ENCODE results near the gene ZNF138.

The ZNF138 gene

DNA sequence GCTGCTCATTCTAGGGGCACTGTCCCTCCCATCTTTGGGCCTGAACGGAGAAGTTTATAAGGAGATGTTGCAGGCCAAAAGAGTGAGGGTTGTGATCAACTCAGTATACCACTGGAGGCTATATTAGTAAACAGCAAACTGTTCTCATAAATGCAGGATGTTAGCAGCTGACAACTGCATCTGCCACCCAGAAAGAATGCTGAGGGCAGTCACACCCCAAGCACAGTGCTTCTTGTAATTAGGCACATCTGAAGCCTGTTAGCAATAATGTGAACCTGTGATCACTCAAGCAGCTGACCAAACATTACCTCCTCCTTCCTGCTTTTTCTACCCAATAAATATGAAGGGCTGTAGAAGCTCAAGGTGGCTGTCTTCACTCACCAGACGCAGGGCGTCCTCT lies 38.4 kb upstream of the ZNF138 start:
- no peak overlapping the region for H3K4ac ChIP-seq (ENCODE audit: low read length)
- no peak overlapping the region for H2BK15ac ChIP-seq (ENCODE audit: low read length)
- no CpG with 5 or more reads among the region's 3 CpGs for WGBS, 2 donors (ENCODE audit: extremely low coverage in 2 of 2, insufficient read length in 2 of 2, insufficient replicate concordance in 1 of 2)
- no peak overlapping the region for H2BK5ac ChIP-seq (ENCODE audit: low read length)
- no peak for DNase-seq (ENCODE audit: low spot score)
- no peaks in the 10 kb centered on the region for H3K36me3 ChIP-seq (replicated peaks in 1 of 2; ENCODE audit: control insufficient read depth in 2 of 2, insufficient read depth in 2 of 2, low read length in 2 of 2)
- no peak overlapping the region for H4K91ac ChIP-seq (ENCODE audit: low read depth, low read length, poor library complexity)
- H3K27ac ChIP-seq (replicated peaks; ENCODE audit: low read length): no peak overlapping the region
- H2BK120ac ChIP-seq (ENCODE audit: low read depth, low read length): no peak overlapping the region
- H2AK5ac ChIP-seq (ENCODE audit: low read depth, low read length): no peak overlapping the region
- peaks cover 0 to 9% of the 10 kb centered on the region in 2 donors for H3K9me3 ChIP-seq (replicated peaks in 1 of 2; ENCODE audit: control insufficient read depth in 2 of 2, insufficient read depth in 1 of 2, low read depth in 1 of 2, low read length in 2 of 2)
- H3K27me3 ChIP-seq (ENCODE audit: control insufficient read depth in 3 of 3, insufficient read depth in 3 of 3, low read depth in 1 of 3, low read length in 3 of 3): no peaks in the 10 kb centered on the region
- H2BK12ac ChIP-seq (ENCODE audit: low read length): no peak overlapping the region
- no peaks in the 10 kb centered on the region for H3K79me1 ChIP-seq (ENCODE audit: low read depth, low read length)
- H3K14ac ChIP-seq (ENCODE audit: low read length): no peak overlapping the region
- H3K23ac ChIP-seq (ENCODE audit: low read depth, low read length, poor library complexity): no peak overlapping the region
- H3K4me1 ChIP-seq (ENCODE audit: control insufficient read depth in 2 of 2, insufficient read depth in 1 of 2, low read depth in 1 of 2, low read length in 2 of 2): no peaks in the 10 kb centered on the region
- H3K9ac ChIP-seq (ENCODE audit: low read depth, low read length, poor library complexity): no peak overlapping the region
- H3K4me3 ChIP-seq (ENCODE audit: low read length in 2 of 2): no peak overlapping the region
- no peak overlapping the region for H3K18ac ChIP-seq (ENCODE audit: low read length)
- no peak overlapping the region for H2AFZ ChIP-seq (ENCODE audit: low read length)
- H4K8ac ChIP-seq (ENCODE audit: low read depth, low read length): no peak overlapping the region
- no peak overlapping the region for H3K4me2 ChIP-seq (ENCODE audit: insufficient read depth, low read length, poor library complexity, severe bottlenecking)

DNA sequence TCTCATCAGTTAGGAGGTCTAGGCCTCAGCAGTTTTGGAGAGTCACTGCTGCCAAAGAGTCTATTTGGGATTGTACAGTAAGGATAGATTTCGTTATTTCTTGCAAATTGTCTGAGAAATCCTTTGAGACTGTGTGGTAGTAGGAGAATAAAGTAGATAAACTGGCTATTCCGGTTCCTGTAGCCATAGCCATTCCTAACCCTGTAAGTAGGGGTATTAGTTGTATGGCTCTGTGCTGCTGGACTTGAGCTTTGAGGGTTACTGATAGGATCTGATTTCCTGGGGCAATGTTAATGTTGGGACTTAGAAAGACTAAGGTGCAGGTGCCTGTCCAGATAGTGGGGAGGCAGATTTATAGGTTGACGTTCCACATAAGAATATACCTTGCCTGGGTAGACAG lies 36.1 kb upstream of the ZNF138 start:
- H3K27me3 ChIP-seq (ENCODE audit: control insufficient read depth in 3 of 3, insufficient read depth in 3 of 3, low read depth in 1 of 3, low read length in 3 of 3): no peaks in the 10 kb centered on the region
- H3K14ac ChIP-seq (ENCODE audit: low read length): no peak overlapping the region
- no peak for DNase-seq (ENCODE audit: low spot score)
- no peak overlapping the region for H2BK120ac ChIP-seq (ENCODE audit: low read depth, low read length)
- no peak overlapping the region for H2BK15ac ChIP-seq (ENCODE audit: low read length)
- H3K27ac ChIP-seq (replicated peaks; ENCODE audit: low read length): no peak overlapping the region
- no peak overlapping the region for H2AFZ ChIP-seq (ENCODE audit: low read length)
- no peak overlapping the region for H3K4me3 ChIP-seq (ENCODE audit: low read length in 2 of 2)
- H3K4me1 ChIP-seq (ENCODE audit: control insufficient read depth in 2 of 2, insufficient read depth in 1 of 2, low read depth in 1 of 2, low read length in 2 of 2): no peaks in the 10 kb centered on the region
- H3K9me3 ChIP-seq (replicated peaks in 1 of 2; ENCODE audit: control insufficient read depth in 2 of 2, insufficient read depth in 1 of 2, low read depth in 1 of 2, low read length in 2 of 2): peaks cover 0 to 3% of the 10 kb centered on the region in 2 donors
- no peak overlapping the region for H3K18ac ChIP-seq (ENCODE audit: low read length)
- no peak overlapping the region for H2AK5ac ChIP-seq (ENCODE audit: low read depth, low read length)
- H3K4ac ChIP-seq (ENCODE audit: low read length): no peak overlapping the region
- H3K9ac ChIP-seq (ENCODE audit: low read depth, low read length, poor library complexity): no peak overlapping the region
- H3K79me1 ChIP-seq (ENCODE audit: low read depth, low read length): no peaks in the 10 kb centered on the region
- H3K23ac ChIP-seq (ENCODE audit: low read depth, low read length, poor library complexity): no peak overlapping the region
- H4K91ac ChIP-seq (ENCODE audit: low read depth, low read length, poor library complexity): no peak overlapping the region
- H3K36me3 ChIP-seq (replicated peaks in 1 of 2; ENCODE audit: control insufficient read depth in 2 of 2, insufficient read depth in 2 of 2, low read length in 2 of 2): no peaks in the 10 kb centered on the region
- H2BK12ac ChIP-seq (ENCODE audit: low read length): no peak overlapping the region
- no CpG with 5 or more reads among the region's 3 CpGs for WGBS, 2 donors (ENCODE audit: extremely low coverage in 2 of 2, insufficient read length in 2 of 2, insufficient replicate concordance in 1 of 2)
- H2BK5ac ChIP-seq (ENCODE audit: low read length): no peak overlapping the region
- no peak overlapping the region for H4K8ac ChIP-seq (ENCODE audit: low read depth, low read length)
- H3K4me2 ChIP-seq (ENCODE audit: insufficient read depth, low read length, poor library complexity, severe bottlenecking): no peak overlapping the region

DNA sequence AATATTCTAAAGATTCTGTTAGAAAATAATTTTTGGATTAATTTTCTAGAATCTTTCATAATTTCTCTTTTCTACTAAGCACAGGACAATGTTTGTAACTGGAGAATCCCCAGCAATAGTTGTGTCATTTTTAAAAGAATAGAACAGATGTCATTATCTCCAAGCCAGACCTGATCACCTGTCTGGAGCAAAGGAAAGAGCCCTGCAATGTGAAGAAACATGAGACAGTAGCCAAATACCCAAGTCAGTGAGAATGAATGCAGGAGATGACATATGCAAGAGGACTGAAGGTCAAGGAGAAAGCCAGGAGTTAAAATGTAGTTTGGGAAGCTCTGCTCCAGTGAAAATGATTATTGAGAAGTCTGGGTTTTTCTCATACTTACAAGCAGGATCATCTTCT lies 25.4 kb upstream of the ZNF138 start:
- Histone ChIP-seq H3K14ac (ENCODE audit: low read length) (no peak overlapping the region), H2AFZ (ENCODE audit: low read length) (no peak overlapping the region), H3K4me2 (ENCODE audit: insufficient read depth, low read length, poor library complexity, severe bottlenecking) (no peak overlapping the region)

DNA sequence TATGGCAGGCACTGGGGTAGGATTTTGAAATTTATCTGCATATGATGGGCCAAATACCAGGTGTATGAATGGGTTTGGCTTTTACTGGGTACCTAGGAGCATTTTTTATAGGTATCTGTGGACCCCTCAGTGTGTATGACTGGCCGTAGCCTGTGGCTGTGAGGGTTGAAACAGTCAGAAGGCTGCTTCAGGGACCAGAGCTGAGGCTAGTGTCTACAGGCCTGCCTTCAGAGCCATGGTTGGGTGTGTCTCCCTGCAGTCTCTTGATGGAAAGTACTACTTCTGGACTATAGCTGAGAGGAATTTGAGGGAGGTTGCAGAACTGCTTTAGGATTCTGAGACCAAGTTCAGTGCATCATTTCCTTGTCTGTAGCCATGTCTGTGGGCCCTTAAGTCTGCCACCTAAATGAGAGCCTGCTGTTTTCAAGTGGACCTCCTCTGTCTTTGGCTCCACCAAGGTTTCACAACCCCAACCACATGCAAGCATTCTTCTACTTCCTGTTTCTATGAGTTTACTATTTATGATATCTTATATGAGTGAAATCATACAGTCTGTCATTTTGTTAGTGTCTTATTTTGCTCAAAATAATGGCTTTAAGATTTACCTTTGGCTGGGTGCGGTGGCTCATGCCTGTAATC lies 19.9 kb upstream of the ZNF138 start:
- WGBS, 2 donors (ENCODE audit: extremely low coverage in 2 of 2, insufficient read length in 2 of 2, insufficient replicate concordance in 1 of 2): no CpG with 5 or more reads among the region's 2 CpGs
- Histone ChIP-seq H3K36me3 (replicated peaks in 1 of 2; ENCODE audit: control insufficient read depth in 2 of 2, insufficient read depth in 2 of 2, low read length in 2 of 2) (no peaks in the 10 kb centered on the region), H3K9ac (ENCODE audit: low read depth, low read length, poor library complexity) (no peak overlapping the region), H4K91ac (ENCODE audit: low read depth, low read length, poor library complexity) (no peak overlapping the region), H2AK5ac (ENCODE audit: low read depth, low read length) (no peak overlapping the region), H3K18ac (ENCODE audit: low read length) (no peak overlapping the region), H3K4me2 (ENCODE audit: insufficient read depth, low read length, poor library complexity, severe bottlenecking) (no peak overlapping the region), H4K8ac (ENCODE audit: low read depth, low read length) (no peak overlapping the region), H2BK12ac (ENCODE audit: low read length) (no peak overlapping the region), H3K4me3 (ENCODE audit: low read length in 2 of 2) (no peak overlapping the region), H2BK15ac (ENCODE audit: low read length) (no peak overlapping the region), H2AFZ (ENCODE audit: low read length) (no peak overlapping the region), H3K4me1 (ENCODE audit: control insufficient read depth in 2 of 2, insufficient read depth in 1 of 2, low read depth in 1 of 2, low read length in 2 of 2) (no peaks in the 10 kb centered on the region), H3K27me3 (ENCODE audit: control insufficient read depth in 3 of 3, insufficient read depth in 3 of 3, low read depth in 1 of 3, low read length in 3 of 3) (no peaks in the 10 kb centered on the region), H3K23ac (ENCODE audit: low read depth, low read length, poor library complexity) (no peak overlapping the region), H3K4ac (ENCODE audit: low read length) (no peak overlapping the region), H2BK5ac (ENCODE audit: low read length) (no peak overlapping the region), H2BK120ac (ENCODE audit: low read depth, low read length) (no peak overlapping the region), H3K14ac (ENCODE audit: low read length) (no peak overlapping the region), H3K79me1 (ENCODE audit: low read depth, low read length) (no peaks in the 10 kb centered on the region), H3K9me3 (replicated peaks in 1 of 2; ENCODE audit: control insufficient read depth in 2 of 2, insufficient read depth in 1 of 2, low read depth in 1 of 2, low read length in 2 of 2) (peaks cover 0 to 5% of the 10 kb centered on the region in 2 donors), H3K27ac (replicated peaks; ENCODE audit: low read length) (no peak overlapping the region)
- no peak for DNase-seq (ENCODE audit: low spot score)

More for the DNA sequence above, 25.4 kb upstream of the ZNF138 start:
- peaks cover 0 to 8% of the 10 kb centered on the region in 2 donors for H3K9me3 ChIP-seq (replicated peaks in 1 of 2; ENCODE audit: control insufficient read depth in 2 of 2, insufficient read depth in 1 of 2, low read depth in 1 of 2, low read length in 2 of 2)
- H3K36me3 ChIP-seq (replicated peaks in 1 of 2; ENCODE audit: control insufficient read depth in 2 of 2, insufficient read depth in 2 of 2, low read length in 2 of 2): no peaks in the 10 kb centered on the region
- no peak overlapping the region for H2AK5ac ChIP-seq (ENCODE audit: low read depth, low read length)
- H3K23ac ChIP-seq (ENCODE audit: low read depth, low read length, poor library complexity): no peak overlapping the region
- H4K91ac ChIP-seq (ENCODE audit: low read depth, low read length, poor library complexity): no peak overlapping the region
- no peak overlapping the region for H3K4ac ChIP-seq (ENCODE audit: low read length)
- H3K9ac ChIP-seq (ENCODE audit: low read depth, low read length, poor library complexity): no peak overlapping the region
- no peaks in the 10 kb centered on the region for H3K79me1 ChIP-seq (ENCODE audit: low read depth, low read length)
- no peak overlapping the region for H3K27ac ChIP-seq (replicated peaks; ENCODE audit: low read length)
- no peak overlapping the region for H2BK5ac ChIP-seq (ENCODE audit: low read length)
- H2BK12ac ChIP-seq (ENCODE audit: low read length): no peak overlapping the region
- H2BK15ac ChIP-seq (ENCODE audit: low read length): no peak overlapping the region
- no peak for DNase-seq (ENCODE audit: low spot score)
- H2BK120ac ChIP-seq (ENCODE audit: low read depth, low read length): no peak overlapping the region
- no peak overlapping the region for H3K4me3 ChIP-seq (ENCODE audit: low read length in 2 of 2)
- no peaks in the 10 kb centered on the region for H3K27me3 ChIP-seq (ENCODE audit: control insufficient read depth in 3 of 3, insufficient read depth in 3 of 3, low read depth in 1 of 3, low read length in 3 of 3)
- no peaks in the 10 kb centered on the region for H3K4me1 ChIP-seq (ENCODE audit: control insufficient read depth in 2 of 2, insufficient read depth in 1 of 2, low read depth in 1 of 2, low read length in 2 of 2)
- H4K8ac ChIP-seq (ENCODE audit: low read depth, low read length): no peak overlapping the region
- no peak overlapping the region for H3K18ac ChIP-seq (ENCODE audit: low read length)

Measured in neuronal stem cell (in vitro differentiated cells).